ENCODE measurements around the gene PLCD3. TPM values are rescaled to one million over a fixed set of nuclear protein-coding genes. Genes with fewer than 3 reads are reported as not detected.

Gene PLCD3
- total RNA-seq, 1 donor from 2014 or later = 187 TPM

DNA sequence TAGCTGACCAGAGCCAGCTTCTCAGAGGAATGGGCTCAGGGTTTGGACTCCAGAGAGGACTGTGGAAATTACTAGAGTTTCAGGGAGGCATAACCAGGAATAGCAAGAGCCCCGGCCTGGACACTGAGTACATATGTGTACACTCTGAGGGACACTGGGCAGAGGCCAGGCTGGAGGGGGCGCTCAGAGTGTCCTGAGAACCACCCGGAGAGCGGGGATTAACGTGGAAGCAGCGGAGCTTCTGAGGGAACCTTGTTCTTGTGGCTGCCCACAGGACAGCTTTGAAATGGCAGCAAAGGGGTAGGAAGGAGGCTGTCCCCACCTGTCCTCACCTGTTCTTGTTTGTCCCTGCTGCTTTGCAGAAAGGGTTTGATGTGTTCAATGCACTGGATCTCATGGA lies 27.8 kb downstream of the PLCD3 start:
- DNase-seq (ENCODE audit: low read depth) = no peak

DNA sequence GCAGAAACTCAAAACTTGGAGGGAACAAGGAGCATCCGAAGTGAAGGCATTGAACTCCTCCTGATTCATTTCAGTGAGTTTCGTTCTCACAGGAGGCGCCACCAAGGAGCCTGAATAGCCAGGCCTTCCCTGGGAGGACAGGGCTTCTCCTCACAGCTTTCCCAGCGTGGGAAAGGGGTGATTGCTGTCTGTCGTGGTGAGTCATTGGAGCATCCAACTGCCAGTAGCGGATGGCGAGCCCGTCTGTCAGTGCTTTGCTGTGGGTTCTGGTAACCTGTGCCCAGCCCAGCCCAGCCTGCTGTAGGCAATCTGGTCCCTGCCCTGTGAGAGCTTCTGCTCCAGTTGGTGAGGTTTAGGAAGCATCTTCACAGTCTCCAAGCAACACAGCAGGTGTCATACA lies 28.3 kb downstream of the PLCD3 start:
- DNase-seq (ENCODE audit: low read depth) = no peak

- no peak for DNase-seq (ENCODE audit: low read depth)
These were observed 29.0 kb downstream of the PLCD3 start for GRCh38 chr17:45103269-45103795.

DNA sequence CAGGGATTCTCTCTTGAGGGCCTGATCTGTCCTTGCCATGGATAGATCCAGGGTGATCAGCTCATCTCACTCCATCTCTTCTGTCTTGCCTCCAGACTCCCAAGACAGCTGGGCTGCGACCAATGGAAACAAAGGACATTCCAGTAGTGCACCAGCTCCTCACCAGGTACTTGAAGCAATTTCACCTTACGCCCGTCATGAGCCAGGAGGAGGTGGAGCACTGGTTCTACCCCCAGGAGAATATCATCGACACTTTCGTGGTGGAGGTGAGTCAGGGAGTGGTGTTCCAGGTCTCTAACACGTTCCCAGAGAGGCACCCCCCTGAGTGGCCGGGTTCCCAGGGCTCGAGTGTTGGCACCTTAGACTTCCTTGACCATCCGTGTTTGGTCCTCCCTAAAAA lies 29.5 kb downstream of the PLCD3 start:
- DNase-seq (ENCODE audit: low read depth) = no peak

GRCh38 chr17:45101883-45102811 lies 30.2 kb downstream of the PLCD3 start:
- DNase-seq (ENCODE audit: low read depth) = peak; percentile 51

DNA sequence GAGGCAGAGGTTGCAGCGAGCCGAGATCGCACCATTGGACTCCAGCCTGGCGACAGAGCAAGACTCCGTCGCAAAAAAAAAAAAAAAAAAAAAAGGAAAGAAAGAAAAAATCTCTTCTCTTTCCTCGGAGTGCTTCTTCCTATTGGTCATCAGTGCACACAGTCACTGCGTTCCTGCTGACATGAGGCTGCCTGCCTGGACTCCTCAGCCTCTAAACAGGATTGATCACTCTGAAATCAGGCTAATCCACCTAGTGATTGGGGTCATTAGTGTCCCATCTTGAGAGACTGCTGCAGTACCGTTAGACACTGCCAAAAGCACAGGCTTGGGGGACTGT lies 30.8 kb downstream of the PLCD3 start:
- DNase-seq (ENCODE audit: low read depth) = no peak

- peak; percentile 83 for DNase-seq (ENCODE audit: low read depth)
These were observed 33.3 kb downstream of the PLCD3 start for GRCh38 chr17:45098869-45099616.

DNA sequence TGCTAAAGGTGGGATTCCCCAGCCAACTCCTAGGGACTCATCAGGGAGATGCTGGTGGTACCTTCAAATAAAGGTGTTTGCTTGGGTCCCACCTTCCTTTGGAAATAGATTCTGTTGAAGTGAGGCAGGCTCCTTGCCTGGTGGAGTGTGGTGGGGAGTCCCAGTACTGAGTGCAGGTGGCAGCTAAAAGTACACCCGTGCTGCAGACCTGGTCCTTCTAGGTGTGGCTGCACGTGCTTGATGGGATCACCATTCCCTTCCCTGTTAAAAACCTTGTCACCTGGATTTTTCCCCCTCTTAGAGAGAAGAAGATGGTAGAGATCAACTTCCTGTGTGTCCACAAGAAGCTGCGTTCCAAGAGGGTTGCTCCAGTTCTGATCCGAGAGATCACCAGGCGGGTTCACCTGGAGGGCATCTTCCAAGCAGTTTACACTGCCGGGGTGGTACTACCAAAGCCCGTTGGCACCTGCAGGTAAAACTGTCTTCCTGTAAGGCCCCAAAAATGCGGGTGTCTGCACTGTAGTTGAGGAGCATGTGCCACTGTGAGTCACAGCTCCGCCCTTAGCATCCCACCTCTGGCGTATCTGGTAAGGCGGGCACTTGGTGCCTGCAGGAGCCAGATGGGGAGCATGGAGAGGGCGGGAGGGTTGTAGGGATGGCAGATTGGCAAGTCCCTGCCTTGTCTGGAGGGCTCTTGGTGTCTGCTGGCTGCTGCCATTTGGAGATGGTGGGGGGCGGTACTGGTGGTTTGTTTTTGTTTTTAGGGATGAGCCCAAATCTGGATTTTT lies 34.0 kb downstream of the PLCD3 start:
- DNase-seq (ENCODE audit: low read depth) = no peak

DNA sequence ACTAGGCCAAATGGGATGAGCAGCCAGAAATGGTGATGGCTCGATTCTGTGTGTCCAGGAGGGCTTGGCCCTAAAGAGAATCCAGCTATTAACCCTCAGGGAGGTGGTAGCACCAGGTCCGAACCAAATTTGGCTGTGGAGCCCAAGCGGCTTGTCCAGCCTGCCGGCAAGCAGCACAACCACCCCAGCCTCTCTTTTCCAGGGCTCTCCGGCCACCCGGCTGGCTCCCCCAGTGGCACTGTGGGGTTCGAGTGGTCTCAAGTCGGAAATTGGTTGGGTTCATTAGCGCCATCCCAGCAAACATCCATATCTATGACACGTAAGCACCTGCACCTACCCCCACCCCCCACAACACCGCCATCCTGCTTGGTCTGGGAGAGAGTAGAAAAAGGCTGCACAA lies 35.4 kb downstream of the PLCD3 start:
- no peak for DNase-seq (ENCODE audit: low read depth)

DNA sequence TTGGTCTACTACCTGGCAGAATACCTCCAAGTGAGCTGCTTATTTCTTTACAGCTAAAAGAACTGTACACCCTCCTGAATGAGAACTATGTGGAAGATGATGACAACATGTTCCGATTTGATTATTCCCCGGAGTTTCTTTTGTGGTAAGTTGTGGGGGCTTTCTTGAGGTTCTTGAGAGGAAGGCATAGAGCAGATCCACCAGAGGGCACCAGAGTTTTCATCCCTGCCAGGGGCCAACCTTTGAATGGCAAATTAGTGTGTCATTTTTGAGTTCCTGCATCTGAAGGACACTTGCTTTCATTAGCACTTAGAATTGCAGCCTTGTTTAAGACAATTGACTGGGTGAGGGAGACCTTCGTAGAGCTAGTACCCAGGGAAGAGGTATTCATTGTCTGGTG lies 36.2 kb downstream of the PLCD3 start:
- DNase-seq (ENCODE audit: low read depth) = peak; percentile 59

DNA sequence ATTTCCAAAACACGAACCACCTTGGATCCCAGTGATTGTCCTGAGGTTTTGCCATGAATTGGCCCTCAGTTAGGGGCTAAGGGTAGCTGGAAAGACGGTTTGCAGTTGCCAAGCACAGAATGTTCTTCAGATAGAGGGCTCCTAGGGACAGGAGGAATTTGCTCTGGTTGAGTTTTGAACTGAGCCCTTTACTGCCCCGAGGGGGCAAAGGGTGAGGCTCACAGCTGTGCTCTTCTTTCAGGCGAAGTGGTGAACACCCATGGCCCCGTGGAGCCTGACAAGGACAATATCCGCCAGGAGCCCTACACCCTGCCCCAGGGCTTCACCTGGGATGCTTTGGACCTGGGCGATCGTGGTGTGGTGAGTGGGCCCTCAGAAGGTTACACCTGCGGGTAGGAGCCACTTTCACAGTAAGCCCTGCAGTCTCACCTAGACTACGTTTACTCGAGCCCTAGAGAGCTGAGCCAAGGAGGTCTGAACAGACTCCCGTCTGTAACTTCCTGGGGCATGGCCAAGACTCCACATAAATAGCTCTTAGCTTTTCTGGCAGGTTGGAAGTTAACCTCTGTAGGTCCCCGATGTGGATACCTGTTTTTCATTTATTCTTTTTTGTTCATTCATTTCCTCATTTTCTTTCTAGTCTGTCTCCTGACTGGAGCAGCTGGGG lies 38.7 kb downstream of the PLCD3 start:
- peak; percentile 66 for DNase-seq (ENCODE audit: low read depth)

DNA sequence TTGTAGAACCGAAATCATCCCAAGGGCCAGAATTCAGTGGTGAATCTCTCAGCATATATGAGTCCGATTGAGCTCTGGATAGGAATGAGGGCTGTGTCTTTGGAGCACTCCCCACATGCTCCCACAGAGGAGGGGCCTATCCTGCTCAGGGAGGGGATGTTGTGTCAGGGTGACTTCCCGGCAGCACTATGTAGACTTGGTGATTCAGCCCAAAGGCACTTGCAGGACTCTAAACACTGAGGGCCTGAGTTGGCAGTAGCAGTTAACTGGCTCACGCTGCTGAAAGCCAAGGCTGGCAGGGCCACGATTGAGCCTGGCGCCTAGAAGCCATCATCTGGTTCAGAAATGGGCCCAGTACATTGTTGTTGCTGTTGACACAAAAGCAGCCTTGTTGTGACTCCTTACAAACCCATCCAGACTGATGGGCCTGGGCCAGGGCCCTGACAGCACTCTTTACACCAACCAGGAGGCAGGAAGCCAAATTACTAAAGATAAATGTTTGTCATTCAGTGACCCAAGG lies 39.3 kb downstream of the PLCD3 start:
- DNase-seq (ENCODE audit: low read depth) = peak; percentile 98

GRCh38 chr17:45091778-45092425 lies 40.4 kb downstream of the PLCD3 start:
- no peak for DNase-seq (ENCODE audit: low read depth)

DNA sequence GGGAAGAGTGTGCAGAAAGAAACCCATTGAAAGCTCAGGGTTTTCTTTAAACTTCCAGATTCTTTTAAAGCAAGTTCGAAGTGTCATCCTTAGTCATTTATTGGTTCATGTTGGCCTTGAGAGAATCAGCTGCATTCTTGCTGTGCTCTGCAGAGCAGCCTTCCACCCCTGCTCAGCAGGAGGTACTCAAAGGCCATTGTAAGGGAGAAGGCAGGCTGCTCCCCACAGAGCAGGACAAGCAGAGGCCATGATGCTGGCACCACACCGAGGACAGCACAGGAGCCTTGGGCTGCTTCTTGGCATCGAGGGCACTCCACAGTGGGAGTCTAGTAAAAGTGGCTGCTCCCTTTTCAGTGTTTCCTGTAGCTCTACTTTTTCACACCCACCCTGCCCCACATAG lies 41.6 kb downstream of the PLCD3 start:
- no peak for DNase-seq (ENCODE audit: low read depth)

- no peak for DNase-seq (ENCODE audit: low read depth)
These were observed 43.6 kb downstream of the PLCD3 start for GRCh38 chr17:45088741-45089140.

DNA sequence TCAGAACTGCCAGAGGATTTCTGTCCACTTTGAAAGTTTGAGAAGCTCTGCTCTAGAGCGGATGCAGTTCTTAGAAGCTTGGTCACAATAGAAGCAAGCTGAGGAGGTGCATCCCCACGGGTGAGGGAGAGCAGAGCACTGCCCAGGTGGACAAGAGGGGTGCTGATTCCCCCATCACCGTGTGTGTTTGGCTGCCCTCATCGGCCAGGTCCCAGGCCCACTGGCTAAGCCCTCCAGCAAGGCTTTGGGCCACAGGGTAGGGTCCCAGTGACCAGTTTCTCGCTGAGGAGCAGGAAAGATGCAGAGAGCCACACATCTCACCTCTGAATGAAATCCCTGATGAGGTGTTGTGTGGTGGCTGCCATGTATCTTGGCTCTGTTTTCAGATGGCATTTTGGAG lies 44.3 kb downstream of the PLCD3 start:
- no peak for DNase-seq (ENCODE audit: low read depth)

GRCh38 chr17:45087504-45087975 lies 44.8 kb downstream of the PLCD3 start:
- DNase-seq (ENCODE audit: low read depth) = no peak

DNA sequence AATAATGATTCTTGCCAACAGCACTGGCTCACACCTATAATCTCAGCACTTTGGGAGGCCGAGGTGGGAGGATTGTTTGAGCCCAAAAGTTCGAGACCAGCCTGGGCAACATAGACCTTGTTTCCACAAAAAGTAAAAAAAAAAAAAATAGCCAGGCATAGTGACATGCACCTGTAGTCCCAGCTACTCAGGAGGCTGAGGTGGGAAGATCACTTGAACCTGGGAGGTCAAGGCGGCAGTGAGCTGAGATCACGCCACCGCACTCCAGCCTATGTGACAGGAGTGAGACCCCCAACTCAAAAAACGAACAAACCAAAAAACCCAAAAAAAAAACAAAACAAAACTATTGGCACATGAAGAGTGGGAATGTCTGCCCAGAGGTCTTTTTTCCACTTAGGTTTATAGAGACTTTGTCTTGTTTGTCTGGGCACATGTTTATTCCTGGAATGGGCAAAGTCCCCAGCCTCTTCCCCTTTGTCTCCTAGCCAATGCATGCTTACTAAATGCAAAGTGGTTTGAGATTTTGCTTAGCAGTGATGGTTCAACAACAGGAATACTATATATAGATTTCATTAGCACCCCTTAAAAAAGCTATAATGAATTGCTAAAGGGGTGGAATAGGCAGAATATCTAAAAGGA lies 45.3 kb downstream of the PLCD3 start:
- no peak for DNase-seq (ENCODE audit: low read depth)

GRCh38 chr17:45086391-45086790 lies 45.9 kb downstream of the PLCD3 start:
- DNase-seq (ENCODE audit: low read depth) = no peak

Data from myocyte (in vitro differentiated cells).